Measurements from ENCODE around the gene SLCO2A1.
"Not testable (repeated sequence)": the region's sequence is repeated elsewhere in the genome, so short reads cannot be mapped to it uniquely, and the experiment has no call there.

SLCO2A1 gene

GRCh38 chr3:134074790-134075567, 45.3 kb upstream of the SLCO2A1 start:
- no peak for TF ChIP-seq ZFX (IDR thresholded peaks at IDR 0.05; ENCODE audit: borderline replicate concordance)
- no peak for TF ChIP-seq CTCF (IDR thresholded peaks at IDR 0.05)
- no peak overlapping the region for H3K27ac ChIP-seq

- H3K27ac ChIP-seq: no peak overlapping the region
- no peak for TF ChIP-seq CTCF (IDR thresholded peaks at IDR 0.05)
- TF ChIP-seq ZFX (IDR thresholded peaks at IDR 0.05; ENCODE audit: borderline replicate concordance): no peak
Observed at GRCh38 chr3:134074001-134074789, 44.5 kb upstream of the SLCO2A1 start.

- TF ChIP-seq CTCF (IDR thresholded peaks at IDR 0.05): no peak
- TF ChIP-seq ZFX (IDR thresholded peaks at IDR 0.05; ENCODE audit: borderline replicate concordance): no peak
- H3K27ac ChIP-seq: no peak overlapping the region
Observed at GRCh38 chr3:134073583-134073945, 43.8 kb upstream of the SLCO2A1 start.

- TF ChIP-seq CTCF (IDR thresholded peaks at IDR 0.05) (no peak), ZFX (IDR thresholded peaks at IDR 0.05; ENCODE audit: borderline replicate concordance) (no peak)
Observed at GRCh38 chr3:134072881-134073582, 43.3 kb upstream of the SLCO2A1 start.

GRCh38 chr3:134070281-134070680, 40.6 kb upstream of the SLCO2A1 start:
- not testable (repeated sequence) for H3K27ac ChIP-seq

More at GRCh38 chr3:134072881-134073582, 43.3 kb upstream of the SLCO2A1 start:
- no peak overlapping the region for H3K27ac ChIP-seq

- no peak for TF ChIP-seq ZFX (IDR thresholded peaks at IDR 0.05; ENCODE audit: borderline replicate concordance)
- no peak for TF ChIP-seq CTCF (IDR thresholded peaks at IDR 0.05)
- H3K27ac ChIP-seq: no peak overlapping the region
Observed at GRCh38 chr3:134068429-134068828, 38.7 kb upstream of the SLCO2A1 start.

GRCh38 chr3:134067531-134068161, 37.9 kb upstream of the SLCO2A1 start:
- TF ChIP-seq ZFX (IDR thresholded peaks at IDR 0.05; ENCODE audit: borderline replicate concordance): no peak
- no peak for TF ChIP-seq CTCF (IDR thresholded peaks at IDR 0.05)

More at GRCh38 chr3:134067531-134068161, 37.9 kb upstream of the SLCO2A1 start:
- H3K27ac ChIP-seq: no peak overlapping the region

Data from 22Rv1 (cell line).